HCT116 (cell line): ENCODE results near the gene RIPK4. TPM values are rescaled to one million over a fixed set of nuclear protein-coding genes. Genes with fewer than 3 reads are reported as not detected.

Experiments
- ATAC-seq: fragments of 200-7000 bp; cut with Tn5 transposase; 2 replicates; pipeline ENCODE4 v1.9.1; 2020; ENCODE audit warnings: mild to moderate bottlenecking, moderate library complexity
- BruUV-seq: library from RNA; stranded (reverse); fragments of 400-500 nt; replicated peaks from 2 replicates; lab custom pipeline; 2021; lab: Mats Ljungman, UMichigan
- CTCF ChIA-PET: fragments of 300-600 bp; sonication (Branson Sonifier 250); formaldehyde crosslinking; loops from one replicate; lab custom pipeline; 2021; ENCODE audit warnings: antibody characterized with exemption; lab: Charles Lee
- POLR2A ChIA-PET: fragments of 300-600, 350-600 bp; sonication (Branson Sonifier 250); formaldehyde crosslinking; loops from one replicate; lab custom pipeline; 2021; ENCODE audit warnings: antibody characterized with exemption; lab: Charles Lee
- RAD21 ChIA-PET, 2 experiments: fragments of 300-600 bp; sonication (Branson Sonifier 250); formaldehyde crosslinking; loops; one replicate each; lab custom pipeline; 2023; ENCODE audit warnings: low total read pairs in 2 of 2; ENCODE audit not compliant: uncharacterized antibody in 2 of 2, unreplicated experiment in 2 of 2, low non-redundant PET in 1 of 2; lab: Charles Lee
- DNase-seq: peaks from one replicate; pipeline ENCODE4 v3.0.0-alpha.2; 2010; ENCODE audit warnings: low read depth, low spot score
- H2AFZ ChIP-seq: fragments of 200-600 bp; shearing (Covaris generic), sonication (generic); 2 replicates; pipeline ENCODE4 v1.6.1; 2017; ENCODE audit warnings: low read depth, mixed run types, mixed read lengths, antibody characterized with exemption, low read length; ENCODE audit not compliant: poor library complexity, severe bottlenecking
- H3K27ac ChIP-seq: 2 replicates; pipeline ENCODE4 v1.5.1; 2012; ENCODE audit warnings: low read depth, low read length
- H3K27me3 ChIP-seq: fragments of 200-600 bp; sonication (generic); 2 replicates; pipeline ENCODE4 v1.6.1; 2016; ENCODE audit warnings: mixed run types, low read length, mixed read lengths; ENCODE audit not compliant: insufficient read depth
- H3K36me3 ChIP-seq, 2 experiments: fragments of 200-500 bp in 1 of 2; fragments of 200-600 bp in 1 of 2; sonication (Bioruptor generic) in 1 of 2; sonication (generic) in 1 of 2; 2 replicates each; pipeline versions ENCODE4 v1.5.1 to v1.6.1; 2014 to 2016; ENCODE audit warnings: low read length in 2 of 2, inconsistent platforms in 1 of 2, mixed read lengths in 1 of 2, mixed run types in 1 of 2; ENCODE audit not compliant: insufficient read depth in 2 of 2, control insufficient read depth in 1 of 2
- H3K4me1 ChIP-seq, 2 experiments: fragments of 200-600 bp in 1 of 2; sonication (generic) in 1 of 2; 2 replicates each; pipeline versions ENCODE4 v1.5.1 to v1.6.1; 2012 to 2017; ENCODE audit warnings: low read length in 2 of 2, inconsistent platforms in 1 of 2, mild to moderate bottlenecking in 1 of 2, mixed read lengths in 1 of 2, mixed run types in 1 of 2, moderate library complexity in 1 of 2; ENCODE audit not compliant: insufficient read depth in 2 of 2, control insufficient read depth in 1 of 2
- H3K4me2 ChIP-seq: fragments of 200-600 bp; sonication (generic); 2 replicates; pipeline ENCODE4 v1.6.1; 2017; ENCODE audit warnings: mixed run types, low read length, mixed read lengths
- H3K4me3 ChIP-seq, 2 experiments: fragments of 200-600 bp in 1 of 2; sonication (generic) in 1 of 2; replicated peaks in 1 of 2; 2 replicates each; pipeline ENCODE4 v1.5.1; 2011 to 2016; ENCODE audit warnings: low read length in 2 of 2, control low read depth in 1 of 2, low read depth in 1 of 2, mild to moderate bottlenecking in 1 of 2, mixed read lengths in 1 of 2, mixed run types in 1 of 2
- H3K79me2 ChIP-seq: fragments of 200-600 bp; sonication (generic); 2 replicates; pipeline ENCODE4 v1.6.1; 2017; ENCODE audit warnings: mild to moderate bottlenecking, mixed run types, low read length, moderate library complexity, mixed read lengths; ENCODE audit not compliant: insufficient read depth
- H3K9ac ChIP-seq: fragments of 200-600 bp; sonication (generic); 2 replicates; pipeline ENCODE4 v1.6.1; 2016; ENCODE audit warnings: low read length, mixed read lengths
- H3K9me2 ChIP-seq: fragments of 200-600 bp; sonication (generic), shearing (Covaris generic); 2 replicates; pipeline ENCODE4 v1.6.1; 2017; ENCODE audit warnings: mixed run types, mild to moderate bottlenecking, moderate library complexity; ENCODE audit not compliant: insufficient read depth
- H3K9me3 ChIP-seq, 2 experiments: fragments of 200-500 bp in 1 of 2; fragments of 200-600 bp in 1 of 2; sonication (Bioruptor generic) in 1 of 2; sonication (generic) in 1 of 2; 2 replicates each; pipeline ENCODE4 v1.6.1; 2014 to 2017; ENCODE audit warnings: low read length in 2 of 2, mixed read lengths in 2 of 2, inconsistent platforms in 1 of 2, low read depth in 1 of 2, mild to moderate bottlenecking in 1 of 2, mixed run types in 1 of 2, moderate library complexity in 1 of 2; ENCODE audit not compliant: control insufficient read depth in 1 of 2, insufficient read depth in 1 of 2
- H4K20me1 ChIP-seq: fragments of 200-600 bp; sonication (generic), shearing (Covaris generic); 2 replicates; pipeline ENCODE4 v1.6.1; 2017; ENCODE audit warnings: mixed run types, mild to moderate bottlenecking, moderate library complexity; ENCODE audit not compliant: insufficient read depth
- ATF3 ChIP-seq: IDR thresholded peaks from 2 replicates; pipeline ENCODE4 v1.6.1; 2012
- CEBPB ChIP-seq: IDR thresholded peaks from 2 replicates; pipeline ENCODE4 v1.6.1; 2012; ENCODE audit warnings: low read depth
- EGR1 ChIP-seq: IDR thresholded peaks from 2 replicates; pipeline ENCODE4 v1.6.1; 2012; ENCODE audit warnings: low read depth
- ELF1 ChIP-seq: IDR thresholded peaks from 2 replicates; pipeline ENCODE4 v1.6.1; 2012; ENCODE audit warnings: low read depth, borderline replicate concordance
- EZH2 ChIP-seq: fragments of 200-600 bp; sonication (generic); IDR thresholded peaks from 2 replicates; pipeline ENCODE4 v1.6.1; 2017; ENCODE audit warnings: antibody characterized with exemption, mixed run types
- EZH2phosphoT487 ChIP-seq: fragments of 200-600 bp; IDR thresholded peaks from 2 replicates; pipeline ENCODE4 v1.6.1; 2018; ENCODE audit warnings: antibody characterized with exemption, borderline replicate concordance
- POLR2AphosphoS5 ChIP-seq: IDR thresholded peaks from 2 replicates; pipeline ENCODE4 v1.6.1; 2011; ENCODE audit warnings: mild to moderate bottlenecking, low read depth, low read length, moderate library complexity
- RAD21 ChIP-seq: IDR thresholded peaks from 2 replicates; pipeline ENCODE4 v1.6.1; 2012; ENCODE audit warnings: low read depth, mild to moderate bottlenecking
- REST ChIP-seq: IDR thresholded peaks from 2 replicates; pipeline ENCODE4 v1.6.1; 2012; ENCODE audit warnings: low read depth
- SIN3A ChIP-seq: IDR thresholded peaks from 2 replicates; pipeline ENCODE4 v1.6.1; 2012; ENCODE audit warnings: low read depth
- SRF ChIP-seq: IDR thresholded peaks from 2 replicates; pipeline ENCODE4 v1.6.1; 2012; ENCODE audit warnings: low read depth
- YY1 ChIP-seq: IDR thresholded peaks from 2 replicates; pipeline ENCODE4 v1.6.1; 2011; ENCODE audit warnings: low read length, low read depth, moderate library complexity, mild to moderate bottlenecking; ENCODE audit not compliant: insufficient replicate concordance; ENCODE audit errors: extremely low read depth
- ZFX ChIP-seq: fragments of 450-650 bp; IDR thresholded peaks from 2 replicates; pipeline ENCODE4 v1.6.1; 2017
- ZNF274 ChIP-seq: fragments of 200-500 bp; sonication (Bioruptor generic); IDR thresholded peaks from 2 replicates; pipeline ENCODE4 v1.6.1; 2014; ENCODE audit warnings: mild to moderate bottlenecking, low read depth, low read length, inconsistent platforms
- intact Hi-C: fragments of 100-400 bp; cut with micrococcal nuclease; formaldehyde crosslinking; loops from 2 replicates; pipeline ENCODE4 v1.10.0; 2022
- total RNA-seq: library from RNA; stranded (reverse); gene quantifications from one replicate; pipeline ENCODE4 v1.2.1, GENCODE V29; 2021; ENCODE audit not compliant: unreplicated experiment

RIPK4 gene
- total RNA-seq, 1 experiment from 2014 or later, result 9.9 TPM

- TF ChIP-seq EZH2, result no peak
- TF ChIP-seq RAD21, result no peak
- TF ChIP-seq, all 23 proteins: peak for 0
Measured at GRCh38 chr21:41800425-41801320, 33.8 kb upstream of the RIPK4 start (continued).

- BruUV-seq, result no TSS peak
- ChIA-PET RAD21 (no interaction called here), POLR2A (no interaction called here)
- H2AFZ ChIP-seq, result no peak overlapping the region
- H3K9me3 ChIP-seq, result no peaks in the 10 kb centered on the region
- peaks cover 0 to 14% of the 10 kb centered on the region in 2 experiments; a peak in 3 of 4 replicates for H3K36me3 ChIP-seq
- no peak overlapping the region for H3K27ac ChIP-seq
- no peak overlapping the region for H3K4me2 ChIP-seq
- H3K4me1 ChIP-seq, result no peaks in the 10 kb centered on the region
- H4K20me1 ChIP-seq, result no peaks in the 10 kb centered on the region
- intact Hi-C loops, result no loop called here
- no peaks in the 10 kb centered on the region for H3K27me3 ChIP-seq
- H3K9ac ChIP-seq, result no peak overlapping the region
- TF ChIP-seq POLR2AphosphoS5 (no peak), ATF3 (no peak), SRF (no peak), CEBPB (no peak), EGR1 (no peak)
- TF ChIP-seq, all 23 proteins: peak for 0
- ATAC-seq (no peak), DNase-seq (no peak)
- Histone ChIP-seq H3K9me2 (no peaks in the 10 kb centered on the region), H3K79me2 (no peaks in the 10 kb centered on the region), H3K4me3 (no peak overlapping the region)
- CTCF ChIA-PET, result no interaction called here
Measured at GRCh38 chr21:41799763-41800162, 32.9 kb upstream of the RIPK4 start.

- no peak overlapping the region for H3K4me3 ChIP-seq
- ChIA-PET CTCF (no interaction called here), POLR2A (no interaction called here), RAD21 (no interaction called here)
- H3K9ac ChIP-seq, result no peak overlapping the region
- H3K36me3 ChIP-seq, result peaks cover 0 to 14% of the 10 kb centered on the region in 2 experiments; a peak in 3 of 4 replicates
- no peak overlapping the region for H3K4me2 ChIP-seq
- H3K4me1 ChIP-seq, result no peaks in the 10 kb centered on the region
- no peaks in the 10 kb centered on the region for H3K27me3 ChIP-seq
- no peak for DNase-seq
- no peak for ATAC-seq
- no peaks in the 10 kb centered on the region for H4K20me1 ChIP-seq
- BruUV-seq, result no TSS peak
- H3K9me3 ChIP-seq, result no peaks in the 10 kb centered on the region; a peak in 1 of 4 replicates
- no peaks in the 10 kb centered on the region for H3K9me2 ChIP-seq
- H2AFZ ChIP-seq, result no peak overlapping the region
- intact Hi-C loops, result no loop called here
- H3K27ac ChIP-seq, result no peak overlapping the region
- H3K79me2 ChIP-seq, result no peaks in the 10 kb centered on the region
- TF ChIP-seq ZFX, result no peak
- TF ChIP-seq EZH2phosphoT487, result no peak
- no peak for TF ChIP-seq SIN3A
- TF ChIP-seq YY1, result no peak
- TF ChIP-seq SRF, result no peak
- no peak for TF ChIP-seq ZNF274
- TF ChIP-seq REST, result no peak
- no peak for TF ChIP-seq ELF1
Measured at GRCh38 chr21:41798326-41798725, 31.5 kb upstream of the RIPK4 start.
